ENCODE results near the gene DELE1. TPM values are rescaled to one million over a fixed set of nuclear protein-coding genes. Genes with fewer than 3 reads are reported as not detected.

DELE1 gene
- total and polyA plus RNA-seq, 2 donors (not counting 1 experiment from before 2014, with no cell fraction given) = 124 to 127 TPM

GRCh38 chr5:141877356-141878185 lies 46.1 kb upstream of the DELE1 start:
- H3K4me1 Mint-ChIP-seq = peaks cover 29% of the 10 kb centered on the region
- H3K4me3 Mint-ChIP-seq = peak overlapping the region; percentile 79
- Histone ChIP-seq H4K20me1 (ENCODE audit: control insufficient read depth, insufficient read depth, low read length, poor library complexity, severe bottlenecking) (peaks cover 5% of the 10 kb centered on the region), H3K4me2 (replicated peaks; ENCODE audit: low read depth, low read length, poor library complexity, severe bottlenecking) (peak overlapping the region; percentile 80), H3K9ac (ENCODE audit: low read length) (peak overlapping the region; percentile 62), H3K9me3 (ENCODE audit: control extremely low read depth in 1 of 3, control insufficient read depth in 2 of 3, insufficient read depth in 1 of 3, low read length in 2 of 3) (peaks cover 0 to 16% (median 0%) of the 10 kb centered on the region in 3 donors), H3K4me1 (ENCODE audit: control insufficient read depth in 2 of 2, insufficient read depth in 2 of 2, low read length in 2 of 2) (peaks cover 36% of the 10 kb centered on the region in 2 donors), H3K4me3 (ENCODE audit: control extremely low read depth in 1 of 5, extremely low read depth in 1 of 5, insufficient read depth in 1 of 5, low read depth in 2 of 5, low read length in 4 of 5) (peak overlapping the region in 3 of 5 experiments; percentile 30 to 42 (median 33)), H3K36me3 (replicated peaks in 1 of 2; ENCODE audit: control extremely low read depth in 1 of 2, control insufficient read depth in 1 of 2, extremely low read depth in 1 of 2, insufficient read depth in 2 of 2, low read length in 1 of 2) (no peaks in the 10 kb centered on the region), H3K27me3 (replicated peaks in 1 of 4; ENCODE audit: control extremely low read depth in 1 of 4, control insufficient read depth in 3 of 4, insufficient read depth in 4 of 4, low read length in 3 of 4) (peaks cover 0 to 78% (median 46%) of the 10 kb centered on the region in 4 experiments), H3K79me2 (ENCODE audit: control insufficient read depth, insufficient read depth, low read length) (no peaks in the 10 kb centered on the region), H3K27ac (ENCODE audit: low read length in 2 of 2) (no peak overlapping the region), H2AFZ (ENCODE audit: insufficient read depth, low read depth, low read length, poor library complexity, severe bottlenecking) (peak overlapping the region; percentile 26)
- intact Hi-C loops (cut with micrococcal nuclease) = loop anchor here (2.0 to 5.0 kb wide), 2 partner anchors 45 to 83 kb away; partner anchors contain the start of gene DELE1
- DNase-seq (peak; percentile 60), ATAC-seq (ENCODE audit: low read depth) (no peak)
- 6% methylated on average over 55 of the region's 55 CpGs for WGBS (ENCODE audit: insufficient coverage)
- ChIA-PET CTCF (interaction anchor here (0.6 to 6.6 kb wide), 19 partner anchors 13 to 286 kb away, joined by 3 to 123 read pairs (median 11); partner anchors contain the start of genes DELE1, PCDH12 and RNF14), POLR2A (no interaction called here)
- H3K27ac Mint-ChIP-seq = no peak overlapping the region
- H3K27me3 Mint-ChIP-seq = peaks cover 75% of the 10 kb centered on the region
- peak; percentile 73 for TF ChIP-seq EZH2 (IDR thresholded peaks at IDR 0.05; ENCODE audit: borderline replicate concordance, insufficient read depth, low read depth, low read length, poor library complexity, severe bottlenecking)
- TF ChIP-seq, protein P1, sequence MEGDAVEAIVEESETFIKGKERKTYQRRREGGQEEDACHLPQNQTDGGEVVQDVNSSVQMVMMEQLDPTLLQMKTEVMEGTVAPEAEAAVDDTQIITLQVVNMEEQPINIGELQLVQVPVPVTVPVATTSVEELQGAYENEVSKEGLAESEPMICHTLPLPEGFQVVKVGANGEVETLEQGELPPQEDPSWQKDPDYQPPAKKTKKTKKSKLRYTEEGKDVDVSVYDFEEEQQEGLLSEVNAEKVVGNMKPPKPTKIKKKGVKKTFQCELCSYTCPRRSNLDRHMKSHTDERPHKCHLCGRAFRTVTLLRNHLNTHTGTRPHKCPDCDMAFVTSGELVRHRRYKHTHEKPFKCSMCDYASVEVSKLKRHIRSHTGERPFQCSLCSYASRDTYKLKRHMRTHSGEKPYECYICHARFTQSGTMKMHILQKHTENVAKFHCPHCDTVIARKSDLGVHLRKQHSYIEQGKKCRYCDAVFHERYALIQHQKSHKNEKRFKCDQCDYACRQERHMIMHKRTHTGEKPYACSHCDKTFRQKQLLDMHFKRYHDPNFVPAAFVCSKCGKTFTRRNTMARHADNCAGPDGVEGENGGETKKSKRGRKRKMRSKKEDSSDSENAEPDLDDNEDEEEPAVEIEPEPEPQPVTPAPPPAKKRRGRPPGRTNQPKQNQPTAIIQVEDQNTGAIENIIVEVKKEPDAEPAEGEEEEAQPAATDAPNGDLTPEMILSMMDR (IDR thresholded peaks at IDR 0.05) = no peak
- no peaks in the 10 kb centered on the region for H3K9me3 Mint-ChIP-seq (ENCODE audit: insufficient read depth)
